Stimulated activated CD8-positive, alpha-beta memory T cell treated with anti-CD3 and anti-CD28 coated beads, Interleukin-12 subunit alpha, Interleukin-12 subunit beta, amount 100 ng/mL, for 1 hour (primary cell): ENCODE measurements around the gene GRIK4.
"Not testable (repeated sequence)": the region's sequence is repeated elsewhere in the genome, so short reads cannot be mapped to it uniquely, and the experiment has no call there.

Source experiments
- DNase-seq: peaks from one replicate; pipeline ENCODE4 v3.0.0-alpha.2; 2020; ENCODE audit warnings: low read depth

Gene GRIK4

DNA sequence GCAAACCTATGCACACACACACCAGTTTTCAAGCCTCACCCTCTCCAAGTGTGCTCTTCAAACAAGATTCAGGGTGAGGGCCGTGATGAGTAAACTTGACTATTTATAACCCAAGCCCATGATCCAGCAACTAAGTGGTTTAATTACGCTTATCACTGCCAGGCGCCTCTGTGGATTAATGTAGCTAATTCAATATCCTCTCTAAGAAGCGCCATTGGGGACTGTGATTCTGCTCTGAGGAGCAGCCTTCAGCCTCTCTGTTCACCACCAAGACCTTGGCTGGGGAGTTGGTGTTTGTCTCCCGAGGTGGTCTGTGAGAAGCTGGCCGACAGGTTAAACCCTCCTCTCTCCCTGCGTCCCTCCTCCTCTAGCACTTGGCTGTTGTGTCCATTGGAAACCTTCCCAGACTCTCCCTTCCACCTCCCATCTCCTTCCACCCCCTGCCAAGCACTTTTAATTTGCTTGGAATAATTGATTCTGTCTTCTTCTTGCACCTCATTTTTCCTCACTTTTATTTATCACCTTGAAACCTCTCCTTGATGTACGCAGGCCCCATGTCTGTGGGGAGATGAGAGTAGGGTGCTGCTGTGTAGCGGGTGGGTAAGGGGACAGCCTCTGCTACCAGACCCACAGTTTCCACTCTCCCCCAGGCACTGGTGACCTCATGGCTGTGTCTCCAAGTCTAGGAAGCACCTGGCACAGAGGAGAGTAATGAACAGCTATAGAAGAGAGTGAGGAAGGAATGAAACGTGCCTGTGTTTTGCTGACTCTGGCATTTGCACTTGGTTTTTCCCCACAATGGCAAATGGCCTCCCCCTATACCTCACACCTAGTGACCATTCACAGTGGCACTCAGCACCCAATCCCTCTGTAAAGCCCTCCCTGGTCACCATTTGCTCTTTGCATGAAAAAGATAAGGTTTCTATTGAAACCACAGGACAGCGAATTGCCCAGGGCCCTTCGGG lies 236.6 kb downstream of the GRIK4 start:
- DNase-seq: no peak

DNA sequence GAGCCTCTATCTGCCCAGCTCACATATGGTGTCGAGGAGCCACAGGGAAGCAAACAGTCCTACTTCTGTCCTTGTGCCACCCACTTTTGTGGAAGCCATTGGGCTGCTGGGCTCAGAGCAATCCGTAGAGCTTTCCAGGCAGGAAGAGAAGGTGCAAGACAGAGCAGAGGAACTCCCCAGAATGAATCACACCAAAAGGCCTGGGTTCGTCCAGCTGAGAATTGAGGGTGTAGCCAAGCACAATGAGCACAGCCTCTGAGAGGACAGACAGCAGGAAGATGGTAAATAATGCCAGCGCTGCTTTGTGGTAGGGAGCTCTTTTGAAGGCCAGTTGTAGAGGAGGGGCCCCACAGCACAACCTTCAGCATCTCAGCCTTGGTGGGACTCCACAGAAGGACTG lies 237.8 kb downstream of the GRIK4 start:
- DNase-seq: no peak

DNA sequence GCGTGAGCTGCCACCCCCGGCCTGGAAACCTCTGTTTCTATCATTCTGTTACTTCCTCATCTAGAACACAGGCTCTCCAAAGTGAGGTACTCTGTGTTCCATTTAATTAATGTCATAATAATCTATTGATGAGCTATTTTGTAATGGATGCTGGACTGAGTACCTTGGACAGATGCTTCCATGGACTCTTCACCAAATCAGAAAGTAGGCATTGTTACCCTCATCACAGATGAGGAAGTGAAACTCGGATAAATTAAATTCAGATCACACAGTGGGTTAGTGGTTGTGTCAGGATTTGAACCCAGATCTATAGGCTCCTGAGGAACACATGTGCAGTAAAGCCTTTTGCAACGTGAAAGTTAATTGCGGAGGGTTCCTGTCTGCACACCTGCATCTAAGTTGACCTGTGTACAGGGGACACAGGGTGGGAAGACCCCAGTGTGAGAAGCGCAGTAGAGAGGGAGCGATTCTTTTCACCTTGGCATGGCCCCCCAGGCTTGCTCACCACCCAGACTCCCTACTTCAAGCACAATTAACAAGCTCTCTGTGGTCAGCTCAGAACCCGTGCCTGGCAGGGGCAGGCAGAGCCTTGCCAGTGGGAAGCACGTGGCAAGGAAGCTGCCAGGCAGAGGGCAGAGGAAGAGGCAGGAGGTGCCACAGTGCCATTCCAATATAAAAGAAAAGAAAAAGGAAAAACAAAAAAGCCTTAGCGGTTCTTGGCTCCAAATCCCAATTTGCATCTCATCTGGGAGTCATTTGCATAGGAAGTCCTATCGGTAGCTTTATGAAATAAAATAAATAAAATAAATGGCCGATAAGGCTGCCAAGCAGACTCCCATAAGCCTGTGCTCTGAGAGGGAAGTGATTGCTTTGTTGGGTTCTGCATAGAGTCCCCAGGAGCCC lies 239.3 kb downstream of the GRIK4 start:
- DNase-seq: no peak

- no peak for DNase-seq
Observed at GRCh38 chr11:120751550-120751949, 240.0 kb downstream of the GRIK4 start.

DNA sequence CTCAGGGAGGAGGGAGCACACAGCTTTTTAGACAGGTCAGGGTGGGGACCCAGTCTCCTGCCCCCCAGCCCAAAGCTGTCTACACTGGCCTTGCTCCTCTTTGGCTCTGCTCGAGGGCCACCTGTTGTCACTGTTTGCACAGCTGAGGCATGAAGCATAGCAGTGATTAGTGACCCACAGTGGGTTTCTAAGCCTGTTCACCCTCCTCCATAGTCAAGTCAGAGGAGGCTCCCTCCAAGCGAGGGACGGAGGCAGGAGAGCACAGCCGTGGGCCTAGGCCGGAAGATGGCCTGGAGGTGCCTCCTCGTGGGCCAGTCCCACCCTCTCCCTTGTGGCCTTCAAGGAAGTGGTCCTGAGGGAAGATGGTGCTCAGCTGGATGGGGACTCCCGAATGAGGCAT lies 241.1 kb downstream of the GRIK4 start:
- DNase-seq: no peak

- DNase-seq: no peak
Observed at GRCh38 chr11:120756931-120757330, 245.4 kb downstream of the GRIK4 start.

DNA sequence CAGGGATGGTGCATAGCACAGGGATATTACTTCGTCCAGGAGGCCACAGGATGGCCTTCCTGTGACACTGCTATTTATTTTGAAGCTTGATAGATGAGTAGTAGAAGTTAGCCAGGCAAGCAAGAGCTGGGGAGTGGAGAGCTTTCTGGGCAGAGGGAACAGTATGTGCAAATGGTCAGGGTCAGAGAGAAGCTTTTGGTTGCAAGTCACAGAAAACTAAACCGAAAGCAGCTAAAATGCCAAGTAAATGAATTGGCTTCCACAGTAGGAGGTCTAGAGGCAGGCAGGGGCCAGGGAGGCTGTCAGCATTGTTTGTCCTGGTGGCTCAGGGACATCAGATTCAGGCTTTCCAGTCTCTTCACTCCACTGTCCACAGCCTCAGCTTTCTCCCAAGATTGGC lies 247.5 kb downstream of the GRIK4 start:
- no peak for DNase-seq

- DNase-seq: not testable (repeated sequence)
Observed at GRCh38 chr11:120765710-120766109, 254.2 kb downstream of the GRIK4 start.

DNA sequence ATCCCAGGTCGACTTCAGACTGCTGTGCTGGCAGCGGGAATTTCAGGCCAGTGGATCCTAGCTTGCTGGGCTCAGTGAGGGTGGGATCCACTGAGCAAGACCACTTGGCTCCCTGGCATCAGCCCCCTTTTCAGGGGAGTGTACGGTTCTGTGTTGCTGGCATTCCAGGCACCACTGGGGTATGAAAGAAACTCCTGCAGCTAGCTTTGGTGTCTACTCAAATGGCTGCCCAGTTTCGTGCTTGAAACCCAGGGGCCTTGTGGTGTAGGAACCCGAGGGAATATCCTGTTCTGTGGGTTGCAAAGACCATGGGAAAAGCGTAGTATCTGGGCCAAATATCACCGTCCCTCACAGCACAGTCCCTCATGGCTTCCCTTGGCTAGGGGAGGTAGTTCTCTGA lies 254.8 kb downstream of the GRIK4 start:
- no peak for DNase-seq

- no peak for DNase-seq
Observed at GRCh38 chr11:120768949-120769348, 257.4 kb downstream of the GRIK4 start.

GRCh38 chr11:120769906-120770305 lies 258.4 kb downstream of the GRIK4 start:
- DNase-seq: no peak

DNA sequence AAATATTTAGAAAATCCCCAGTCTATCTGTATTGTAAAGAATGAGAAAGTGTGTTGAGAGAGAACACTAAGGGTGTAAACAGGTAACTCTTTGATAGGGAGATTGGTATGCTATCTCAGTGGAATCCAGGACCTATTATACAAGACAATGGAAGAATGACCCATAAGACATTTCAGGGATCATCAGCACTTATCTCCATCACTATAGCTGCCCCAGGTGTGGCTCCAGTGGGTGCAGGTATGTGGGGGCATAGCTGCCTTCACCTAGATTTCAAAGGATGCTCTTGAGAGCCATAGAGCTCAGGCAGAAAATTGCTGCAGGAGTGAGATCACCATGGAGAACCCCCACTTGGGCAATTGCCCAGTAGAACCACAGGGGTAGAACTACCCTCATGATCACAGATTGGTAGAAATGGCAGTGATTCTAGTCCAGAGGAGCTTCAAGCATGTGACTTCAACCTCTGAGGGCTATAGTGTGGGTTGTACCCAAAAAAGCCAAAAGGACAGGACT lies 260.1 kb downstream of the GRIK4 start:
- DNase-seq: no peak

- DNase-seq: no peak
Observed at GRCh38 chr11:120773501-120774031, 262.0 kb downstream of the GRIK4 start.

DNA sequence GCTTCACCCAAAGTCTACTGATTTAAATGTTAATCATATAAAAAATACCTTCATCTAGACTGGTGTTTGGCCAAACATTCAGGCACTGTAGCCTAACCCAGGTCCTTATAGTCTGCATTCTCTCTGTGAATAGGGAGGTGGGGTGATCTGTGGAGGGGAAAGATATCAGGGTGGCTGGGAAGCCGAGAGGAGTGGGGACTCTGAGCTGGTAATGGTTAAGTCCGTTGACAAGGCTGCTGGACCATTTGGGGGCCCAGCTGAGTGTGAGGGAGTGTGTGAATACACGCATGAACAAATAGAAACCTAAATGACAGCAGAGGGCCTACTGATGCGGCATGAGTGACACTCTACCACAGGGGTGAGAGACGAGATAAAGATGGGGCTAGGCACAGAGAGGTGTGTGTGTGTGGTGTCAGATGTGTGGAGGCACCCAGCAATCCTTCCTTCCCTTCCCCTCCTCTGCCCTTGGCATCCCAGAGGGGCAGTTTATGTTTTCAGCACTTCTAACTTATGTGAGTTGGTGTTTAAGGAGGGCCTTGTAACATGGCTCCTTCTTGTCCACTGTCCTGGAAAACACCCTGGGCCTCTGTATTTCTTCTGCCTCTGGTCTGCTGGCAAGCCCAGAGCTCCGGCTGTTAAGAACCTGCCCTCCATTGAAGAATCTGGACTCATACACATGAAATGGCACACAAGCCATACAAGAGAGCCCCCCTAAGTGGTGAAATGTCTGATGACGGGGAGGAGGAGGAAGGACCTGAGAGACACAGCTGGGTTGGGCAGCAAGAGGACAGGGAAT lies 263.2 kb downstream of the GRIK4 start:
- DNase-seq: no peak

DNA sequence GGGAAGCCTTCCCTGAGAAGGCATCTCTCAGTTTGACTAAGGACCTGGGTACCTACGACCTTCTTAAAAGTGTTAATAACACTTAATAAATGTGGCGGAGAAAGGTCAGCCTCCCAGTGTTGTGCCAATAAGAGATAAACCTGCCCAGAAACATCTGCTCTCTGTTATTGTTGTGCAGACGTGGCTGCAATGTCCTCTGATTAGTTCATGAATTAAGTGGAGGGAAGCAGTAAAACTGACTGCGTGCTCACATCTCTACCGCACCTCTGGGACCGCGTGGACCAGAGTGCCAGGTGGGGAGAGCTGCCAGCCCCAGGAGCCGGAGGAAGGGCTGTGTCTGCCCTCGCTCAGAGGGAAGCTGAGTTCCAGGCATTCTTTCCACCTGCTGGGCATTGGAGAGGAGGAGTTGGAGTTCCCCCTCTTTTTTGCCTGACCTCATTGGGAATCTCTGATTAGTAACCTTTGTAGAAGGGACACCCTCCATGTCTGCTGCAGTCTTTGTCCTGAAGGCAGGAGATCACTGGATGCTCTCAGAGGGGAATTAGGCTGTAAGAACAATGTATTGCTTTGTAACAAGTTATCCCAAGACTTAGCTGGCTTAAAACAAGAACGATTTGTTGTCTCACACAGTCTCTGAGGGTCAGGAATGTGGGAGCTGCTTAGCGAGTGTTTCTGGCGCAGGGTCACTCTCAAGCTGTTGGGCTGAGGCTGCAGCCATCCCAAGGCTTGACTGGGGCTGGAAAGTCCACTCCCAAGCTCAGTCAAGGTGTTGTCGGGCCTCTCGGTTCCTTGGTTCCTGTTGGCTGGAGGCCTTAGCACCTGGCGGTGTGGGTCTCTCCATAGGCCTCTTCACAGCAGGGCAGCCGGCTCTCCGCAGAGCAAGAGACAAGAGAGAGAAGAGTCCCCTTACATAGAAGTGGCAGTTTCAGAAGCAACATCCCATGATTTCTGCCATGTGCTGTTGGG lies 264.7 kb downstream of the GRIK4 start:
- no peak for DNase-seq

DNA sequence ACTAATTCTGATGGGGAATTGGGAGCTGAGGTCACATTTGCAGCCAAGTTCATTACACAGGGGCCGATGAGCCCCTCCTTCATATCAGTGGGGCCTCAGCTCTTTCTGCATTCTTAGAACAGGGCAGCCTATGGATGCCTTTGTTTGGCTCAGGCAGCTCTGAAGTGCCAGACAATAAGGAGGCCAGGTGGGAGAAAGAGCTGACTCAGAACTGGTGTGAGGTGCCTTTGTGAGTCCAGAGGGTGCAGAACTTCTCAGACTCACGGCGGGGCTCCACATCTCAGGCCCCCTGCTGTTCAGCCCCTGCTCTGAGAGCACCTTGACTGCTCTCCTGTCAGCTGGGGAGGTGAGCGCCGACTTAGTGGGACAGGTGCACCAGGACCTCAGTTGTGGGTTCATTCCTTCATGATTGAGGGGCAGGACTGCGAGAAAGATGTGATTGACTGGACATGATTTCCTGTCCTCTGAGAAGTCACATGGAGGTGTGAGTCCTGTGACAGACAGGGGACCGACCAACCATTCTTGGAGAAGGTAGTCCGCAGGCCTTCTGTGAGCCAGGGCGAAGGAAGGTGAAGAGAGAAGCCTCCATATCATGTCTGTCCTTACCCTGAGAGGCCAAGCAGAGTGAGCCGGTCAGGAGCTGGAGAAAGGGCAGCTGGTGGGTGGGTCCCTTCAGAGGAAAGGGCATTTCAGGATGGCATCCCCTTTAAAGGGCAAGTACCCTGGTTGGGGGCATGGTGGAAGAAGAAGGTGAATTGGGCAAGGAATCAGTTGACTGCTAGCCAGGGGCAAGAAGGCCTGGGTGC lies 267.3 kb downstream of the GRIK4 start:
- DNase-seq: no peak

- no peak for DNase-seq
Observed at GRCh38 chr11:120780239-120780638, 268.7 kb downstream of the GRIK4 start.

- no peak for DNase-seq
Observed at GRCh38 chr11:120781486-120782120, 270.1 kb downstream of the GRIK4 start.
